Measurements from ENCODE around the gene VPS13C.

VPS13C gene

DNA sequence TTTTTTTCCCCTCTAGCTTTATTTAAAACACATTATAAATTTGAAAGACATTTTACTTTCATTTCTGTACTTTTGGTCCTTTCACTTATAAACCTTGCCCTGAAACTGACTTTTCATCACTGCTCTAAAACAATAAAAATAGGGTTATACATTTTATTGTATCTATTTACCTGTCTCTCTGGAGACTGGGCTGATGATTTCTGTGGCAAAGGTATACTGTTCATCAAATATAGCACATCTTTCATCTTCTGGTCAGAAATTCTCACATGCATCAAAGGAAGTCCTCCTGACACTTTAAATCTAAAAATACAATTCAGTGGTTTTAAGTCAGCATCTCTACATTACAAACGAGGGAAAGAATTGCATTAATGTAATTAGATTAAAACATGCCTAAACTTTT is 86.1 kb downstream of the VPS13C start:
- H3K9ac ChIP-seq (ENCODE audit: low read depth, low read length) = no peak overlapping the region
- H3K4me1 ChIP-seq (ENCODE audit: control insufficient read depth, insufficient read depth, low read length) = no peaks in the 10 kb centered on the region
- no peaks in the 10 kb centered on the region for H3K27me3 ChIP-seq (ENCODE audit: control insufficient read depth, insufficient read depth, low read length)
- H3K36me3 ChIP-seq (ENCODE audit: insufficient read depth, low read length) = peaks cover 38% of the 10 kb centered on the region
- H3K4me3 ChIP-seq (ENCODE audit: low read length) = no peak overlapping the region
- H3K4me2 ChIP-seq (ENCODE audit: low read length) = no peak overlapping the region
- no peaks in the 10 kb centered on the region for H3K9me3 ChIP-seq (replicated peaks; ENCODE audit: low read length)

GRCh38 chr15:61951949-61952348 is 108.3 kb downstream of the VPS13C start:
- Histone ChIP-seq H3K9me3 (replicated peaks; ENCODE audit: low read length) (no peaks in the 10 kb centered on the region), H3K9ac (ENCODE audit: low read depth, low read length) (no peak overlapping the region), H3K4me1 (ENCODE audit: control insufficient read depth, insufficient read depth, low read length) (peaks cover 4% of the 10 kb centered on the region), H3K4me2 (ENCODE audit: low read length) (no peak overlapping the region), H3K36me3 (ENCODE audit: insufficient read depth, low read length) (peaks cover 16% of the 10 kb centered on the region), H3K4me3 (ENCODE audit: low read length) (no peak overlapping the region), H3K27me3 (ENCODE audit: control insufficient read depth, insufficient read depth, low read length) (no peaks in the 10 kb centered on the region)

- H3K27me3 ChIP-seq (ENCODE audit: control insufficient read depth, insufficient read depth, low read length) = no peaks in the 10 kb centered on the region
- no peak overlapping the region for H3K9ac ChIP-seq (ENCODE audit: low read depth, low read length)
- H3K4me2 ChIP-seq (ENCODE audit: low read length) = no peak overlapping the region
- no peaks in the 10 kb centered on the region for H3K9me3 ChIP-seq (replicated peaks; ENCODE audit: low read length)
- peaks cover 19% of the 10 kb centered on the region for H3K36me3 ChIP-seq (ENCODE audit: insufficient read depth, low read length)
- H3K4me1 ChIP-seq (ENCODE audit: control insufficient read depth, insufficient read depth, low read length) = peaks cover 5% of the 10 kb centered on the region
- H3K4me3 ChIP-seq (ENCODE audit: low read length) = no peak overlapping the region
Measured at GRCh38 chr15:61946778-61947177, 113.5 kb downstream of the VPS13C start.

- Histone ChIP-seq H3K4me1 (ENCODE audit: control insufficient read depth, insufficient read depth, low read length) (peaks cover 5% of the 10 kb centered on the region), H3K4me2 (ENCODE audit: low read length) (no peak overlapping the region), H3K9me3 (replicated peaks; ENCODE audit: low read length) (no peaks in the 10 kb centered on the region), H3K27me3 (ENCODE audit: control insufficient read depth, insufficient read depth, low read length) (no peaks in the 10 kb centered on the region), H3K9ac (ENCODE audit: low read depth, low read length) (no peak overlapping the region), H3K36me3 (ENCODE audit: insufficient read depth, low read length) (peaks cover 32% of the 10 kb centered on the region), H3K4me3 (ENCODE audit: low read length) (no peak overlapping the region)
Measured at GRCh38 chr15:61943992-61944391, 116.3 kb downstream of the VPS13C start.

DNA sequence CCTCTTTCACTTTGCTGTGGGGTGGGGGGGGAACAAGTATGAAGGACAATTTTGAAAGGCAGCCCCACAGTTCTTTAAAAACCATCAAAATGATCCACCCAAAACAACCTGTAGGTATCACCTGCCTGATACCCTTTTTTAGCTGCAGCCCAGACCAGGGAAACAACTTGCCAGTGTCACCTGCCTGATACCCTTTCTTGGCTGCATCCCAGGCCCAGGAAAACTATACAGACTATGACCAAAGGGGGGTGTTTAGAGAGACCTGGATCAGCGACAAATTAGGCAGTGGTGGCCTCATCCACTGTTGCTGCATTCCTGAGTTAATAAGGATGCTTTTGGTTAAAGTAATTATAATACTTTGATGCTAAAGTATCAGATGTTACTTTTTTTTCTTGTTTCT is 122.0 kb downstream of the VPS13C start:
- Histone ChIP-seq H3K9ac (ENCODE audit: low read depth, low read length) (no peak overlapping the region), H3K27me3 (ENCODE audit: control insufficient read depth, insufficient read depth, low read length) (no peaks in the 10 kb centered on the region), H3K4me1 (ENCODE audit: control insufficient read depth, insufficient read depth, low read length) (no peaks in the 10 kb centered on the region), H3K9me3 (replicated peaks; ENCODE audit: low read length) (no peaks in the 10 kb centered on the region), H3K36me3 (ENCODE audit: insufficient read depth, low read length) (peaks cover 17% of the 10 kb centered on the region), H3K4me2 (ENCODE audit: low read length) (no peak overlapping the region), H3K4me3 (ENCODE audit: low read length) (no peak overlapping the region)

GRCh38 chr15:61936528-61937195 is 123.6 kb downstream of the VPS13C start:
- Histone ChIP-seq H3K36me3 (ENCODE audit: insufficient read depth, low read length) (peaks cover 17% of the 10 kb centered on the region), H3K4me3 (ENCODE audit: low read length) (no peak overlapping the region), H3K4me1 (ENCODE audit: control insufficient read depth, insufficient read depth, low read length) (no peaks in the 10 kb centered on the region), H3K9me3 (replicated peaks; ENCODE audit: low read length) (no peaks in the 10 kb centered on the region), H3K9ac (ENCODE audit: low read depth, low read length) (no peak overlapping the region), H3K4me2 (ENCODE audit: low read length) (no peak overlapping the region), H3K27me3 (ENCODE audit: control insufficient read depth, insufficient read depth, low read length) (no peaks in the 10 kb centered on the region)

- no peak overlapping the region for H3K9ac ChIP-seq (ENCODE audit: low read depth, low read length)
- H3K4me3 ChIP-seq (ENCODE audit: low read length) = no peak overlapping the region
- H3K4me2 ChIP-seq (ENCODE audit: low read length) = no peak overlapping the region
- H3K4me1 ChIP-seq (ENCODE audit: control insufficient read depth, insufficient read depth, low read length) = no peaks in the 10 kb centered on the region
- peaks cover 15% of the 10 kb centered on the region for H3K36me3 ChIP-seq (ENCODE audit: insufficient read depth, low read length)
- H3K27me3 ChIP-seq (ENCODE audit: control insufficient read depth, insufficient read depth, low read length) = no peaks in the 10 kb centered on the region
- H3K9me3 ChIP-seq (replicated peaks; ENCODE audit: low read length) = no peaks in the 10 kb centered on the region
Measured at GRCh38 chr15:61935493-61935892, 124.8 kb downstream of the VPS13C start.

DNA sequence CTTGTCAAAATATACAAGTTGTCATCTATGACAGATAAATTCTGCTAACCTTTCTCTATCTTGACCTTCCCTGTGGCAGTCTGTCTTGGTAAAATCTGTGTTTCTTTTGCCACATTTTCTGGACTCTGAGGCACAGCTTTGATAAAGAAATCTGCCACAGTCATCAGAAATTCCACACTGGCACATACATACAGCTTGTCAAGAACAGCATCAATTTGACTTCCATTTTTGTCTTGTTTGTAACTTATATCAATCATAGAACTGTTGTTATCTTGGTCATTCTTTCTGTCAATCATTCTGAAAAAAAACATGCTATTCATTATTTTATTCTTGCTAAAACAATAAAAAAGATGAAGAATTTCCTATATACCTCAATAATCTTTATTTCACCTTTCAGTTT is 130.8 kb downstream of the VPS13C start:
- H3K4me3 ChIP-seq (ENCODE audit: low read length) = no peak overlapping the region
- no peak overlapping the region for H3K9ac ChIP-seq (ENCODE audit: low read depth, low read length)
- no peaks in the 10 kb centered on the region for H3K27me3 ChIP-seq (ENCODE audit: control insufficient read depth, insufficient read depth, low read length)
- H3K36me3 ChIP-seq (ENCODE audit: insufficient read depth, low read length) = peaks cover 11% of the 10 kb centered on the region
- H3K9me3 ChIP-seq (replicated peaks; ENCODE audit: low read length) = no peaks in the 10 kb centered on the region
- no peaks in the 10 kb centered on the region for H3K4me1 ChIP-seq (ENCODE audit: control insufficient read depth, insufficient read depth, low read length)
- no peak overlapping the region for H3K4me2 ChIP-seq (ENCODE audit: low read length)

DNA sequence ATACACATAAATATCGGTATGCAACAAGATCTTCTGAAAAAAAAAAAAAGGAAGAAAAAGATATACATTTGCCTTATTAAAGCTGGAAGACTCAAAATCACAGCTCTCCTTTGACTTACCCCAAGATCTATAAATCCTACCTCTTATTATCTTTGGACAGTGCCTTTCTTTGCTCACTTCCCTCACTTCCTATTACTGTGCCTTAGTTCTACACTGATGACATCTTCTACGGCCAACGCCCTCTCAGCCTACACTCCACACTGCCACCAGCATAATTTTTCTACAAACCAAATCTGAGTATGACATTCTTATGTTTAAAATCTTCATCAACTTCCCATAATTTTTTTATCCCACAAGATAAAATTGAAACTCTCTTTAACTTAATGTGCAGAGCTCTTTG is 137.1 kb downstream of the VPS13C start:
- Histone ChIP-seq H3K27me3 (ENCODE audit: control insufficient read depth, insufficient read depth, low read length) (no peaks in the 10 kb centered on the region), H3K4me3 (ENCODE audit: low read length) (no peak overlapping the region), H3K4me1 (ENCODE audit: control insufficient read depth, insufficient read depth, low read length) (no peaks in the 10 kb centered on the region), H3K9ac (ENCODE audit: low read depth, low read length) (no peak overlapping the region), H3K36me3 (ENCODE audit: insufficient read depth, low read length) (peaks cover 22% of the 10 kb centered on the region), H3K9me3 (replicated peaks; ENCODE audit: low read length) (no peaks in the 10 kb centered on the region), H3K4me2 (ENCODE audit: low read length) (no peak overlapping the region)

DNA sequence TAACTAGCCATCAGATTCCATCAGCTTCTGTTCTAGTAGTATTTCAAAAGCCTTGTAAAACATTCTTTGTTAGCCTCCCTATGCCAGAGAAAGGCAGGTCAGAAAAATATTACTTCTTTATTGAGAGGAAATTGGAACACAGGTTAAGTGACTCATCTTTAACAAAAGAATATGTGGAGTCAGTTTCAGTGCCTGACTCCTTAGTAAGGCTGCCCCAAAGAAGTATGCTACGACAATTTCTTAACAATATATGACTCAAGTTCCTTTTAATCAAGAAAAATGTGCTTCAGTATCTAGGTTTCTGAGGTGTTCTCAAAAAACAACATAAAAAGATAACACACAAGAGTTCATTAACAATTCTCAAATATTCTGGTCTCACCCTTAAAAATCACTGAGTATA is 139.2 kb downstream of the VPS13C start:
- Histone ChIP-seq H3K4me3 (ENCODE audit: low read length) (no peak overlapping the region), H3K9me3 (replicated peaks; ENCODE audit: low read length) (no peaks in the 10 kb centered on the region), H3K27me3 (ENCODE audit: control insufficient read depth, insufficient read depth, low read length) (no peaks in the 10 kb centered on the region), H3K9ac (ENCODE audit: low read depth, low read length) (no peak overlapping the region), H3K36me3 (ENCODE audit: insufficient read depth, low read length) (peaks cover 26% of the 10 kb centered on the region), H3K4me1 (ENCODE audit: control insufficient read depth, insufficient read depth, low read length) (no peaks in the 10 kb centered on the region), H3K4me2 (ENCODE audit: low read length) (no peak overlapping the region)

- Histone ChIP-seq H3K4me2 (ENCODE audit: low read length) (no peak overlapping the region), H3K4me3 (ENCODE audit: low read length) (no peak overlapping the region), H3K9me3 (replicated peaks; ENCODE audit: low read length) (no peaks in the 10 kb centered on the region), H3K36me3 (ENCODE audit: insufficient read depth, low read length) (peaks cover 35% of the 10 kb centered on the region), H3K9ac (ENCODE audit: low read depth, low read length) (no peak overlapping the region), H3K4me1 (ENCODE audit: control insufficient read depth, insufficient read depth, low read length) (no peaks in the 10 kb centered on the region), H3K27me3 (ENCODE audit: control insufficient read depth, insufficient read depth, low read length) (no peaks in the 10 kb centered on the region)
Measured at GRCh38 chr15:61917457-61917856, 142.8 kb downstream of the VPS13C start.

DNA sequence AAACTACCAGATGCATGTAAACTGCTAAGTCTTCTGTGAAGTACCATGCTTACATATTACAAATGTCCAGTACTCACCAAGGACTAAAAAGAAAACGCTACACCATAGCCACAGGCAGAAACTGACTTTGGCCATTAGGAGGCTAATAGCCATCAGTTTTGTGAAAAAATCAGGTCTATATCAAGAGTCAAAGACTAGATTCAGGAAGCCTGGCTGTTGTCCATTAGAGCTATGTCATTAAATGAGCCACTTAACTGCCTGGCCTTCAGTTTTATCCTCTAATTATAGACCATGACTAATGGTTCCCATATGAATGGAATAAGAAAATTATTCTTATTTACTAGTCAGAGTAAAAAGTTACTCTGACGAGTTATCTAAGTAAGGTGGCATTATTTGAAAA is 144.1 kb downstream of the VPS13C start:
- Histone ChIP-seq H3K4me3 (ENCODE audit: low read length) (no peak overlapping the region), H3K27me3 (ENCODE audit: control insufficient read depth, insufficient read depth, low read length) (no peaks in the 10 kb centered on the region), H3K9me3 (replicated peaks; ENCODE audit: low read length) (no peaks in the 10 kb centered on the region), H3K4me2 (ENCODE audit: low read length) (no peak overlapping the region), H3K36me3 (ENCODE audit: insufficient read depth, low read length) (peaks cover 31% of the 10 kb centered on the region), H3K9ac (ENCODE audit: low read depth, low read length) (no peak overlapping the region), H3K4me1 (ENCODE audit: control insufficient read depth, insufficient read depth, low read length) (no peaks in the 10 kb centered on the region)
